ENCODE results near the gene RAP1A. TPM values are rescaled to one million over a fixed set of nuclear protein-coding genes. Genes with fewer than 3 reads are reported as not detected.

Gene RAP1A
- total RNA-seq, 1 experiment from 2014 or later, result 26.7 TPM

DNA sequence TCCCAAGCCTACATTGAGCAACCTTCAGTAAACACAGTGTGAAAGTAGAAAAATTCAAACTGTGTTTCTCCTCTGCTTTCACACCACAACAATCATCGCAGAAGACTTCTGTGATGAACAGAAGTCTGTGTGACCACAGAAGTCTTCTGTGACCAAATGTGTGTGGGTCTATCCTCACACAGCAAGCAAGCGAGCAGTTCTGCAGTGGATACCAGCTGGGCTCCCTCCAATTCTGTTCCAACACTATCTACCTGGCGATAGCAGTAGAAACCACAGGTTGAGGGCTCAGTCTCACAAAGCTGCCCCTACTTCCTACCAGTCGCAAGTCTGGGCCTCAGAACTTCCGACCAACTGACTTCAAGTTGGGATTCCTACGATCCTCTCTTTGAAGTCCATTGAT, 21.0 kb upstream of the RAP1A start:
- Histone ChIP-seq H4K8ac (replicated peaks; ENCODE audit: insufficient read length, low read depth, low read length) (no peak overlapping the region), H4K20me1 (ENCODE audit: control insufficient read depth, insufficient read depth, insufficient read length) (no peaks in the 10 kb centered on the region), H2BK5ac (ENCODE audit: insufficient read length, low read length) (no peak overlapping the region), H3K23me2 (ENCODE audit: insufficient read length, low read depth, low read length, poor library complexity, severe bottlenecking) (no peaks in the 10 kb centered on the region), H3K4me1 (ENCODE audit: insufficient read depth, low read length) (no peaks in the 10 kb centered on the region), H2BK20ac (ENCODE audit: low read depth, low read length, poor library complexity, severe bottlenecking) (no peak overlapping the region), H3K9me3 (ENCODE audit: control insufficient read depth, low read depth, low read length) (no peaks in the 10 kb centered on the region), H3K18ac (ENCODE audit: insufficient read length, low read depth, low read length) (no peak overlapping the region), H2BK15ac (ENCODE audit: low read depth, low read length) (no peak overlapping the region), H3K79me1 (ENCODE audit: insufficient read depth, low read depth, low read length, poor library complexity, severe bottlenecking) (no peaks in the 10 kb centered on the region), H3K56ac (ENCODE audit: insufficient read length, low read depth, low read length) (no peak overlapping the region), H3K23ac (ENCODE audit: insufficient read length, low read depth, low read length) (no peak overlapping the region), H3K4ac (ENCODE audit: low read depth, low read length) (no peak overlapping the region), H4K91ac (ENCODE audit: insufficient read length, low read depth, low read length) (no peak overlapping the region), H3K27ac (ENCODE audit: insufficient read length, low read depth, low read length) (no peak overlapping the region), H3K79me2 (ENCODE audit: insufficient read depth, low read length) (no peaks in the 10 kb centered on the region), H3T11ph (ENCODE audit: low read length) (no peak overlapping the region), H2AK5ac (ENCODE audit: insufficient read length, low read length) (no peak overlapping the region), H2BK12ac (ENCODE audit: insufficient read length, low read depth, low read length) (no peak overlapping the region), H2AFZ (ENCODE audit: low read length) (no peak overlapping the region), H3K27me3 (ENCODE audit: insufficient read depth, low read length) (no peaks in the 10 kb centered on the region), H3K14ac (ENCODE audit: insufficient read depth, low read length) (no peak overlapping the region), H3K4me2 (ENCODE audit: insufficient read depth, insufficient read length, low read length) (no peak overlapping the region), H2BK120ac (ENCODE audit: low read depth, low read length, poor library complexity, severe bottlenecking) (no peak overlapping the region), H3K9ac (ENCODE audit: extremely low read depth, insufficient read length, low read length) (no peak overlapping the region), H4K5ac (ENCODE audit: insufficient read length, low read depth, low read length) (no peak overlapping the region)
- Mint-ChIP-seq H3K27me3 (ENCODE audit: low read depth) (no peaks in the 10 kb centered on the region; the same call in none of the 2 replicates), H3K4me1 (peaks cover 3 to 9% of the 10 kb centered on the region in 2 experiments; a peak in 1 of 4 replicates), H3K4me3 (no peak overlapping the region), H3K27ac (no peak overlapping the region), H3K36me3 (ENCODE audit: insufficient read depth in 1 of 3, low read depth in 3 of 3) (no peaks in the 10 kb centered on the region), H3K9me3 (no peaks in the 10 kb centered on the region; a peak in 1 of 5 replicates)
- TF ChIP-seq, protein P1, sequence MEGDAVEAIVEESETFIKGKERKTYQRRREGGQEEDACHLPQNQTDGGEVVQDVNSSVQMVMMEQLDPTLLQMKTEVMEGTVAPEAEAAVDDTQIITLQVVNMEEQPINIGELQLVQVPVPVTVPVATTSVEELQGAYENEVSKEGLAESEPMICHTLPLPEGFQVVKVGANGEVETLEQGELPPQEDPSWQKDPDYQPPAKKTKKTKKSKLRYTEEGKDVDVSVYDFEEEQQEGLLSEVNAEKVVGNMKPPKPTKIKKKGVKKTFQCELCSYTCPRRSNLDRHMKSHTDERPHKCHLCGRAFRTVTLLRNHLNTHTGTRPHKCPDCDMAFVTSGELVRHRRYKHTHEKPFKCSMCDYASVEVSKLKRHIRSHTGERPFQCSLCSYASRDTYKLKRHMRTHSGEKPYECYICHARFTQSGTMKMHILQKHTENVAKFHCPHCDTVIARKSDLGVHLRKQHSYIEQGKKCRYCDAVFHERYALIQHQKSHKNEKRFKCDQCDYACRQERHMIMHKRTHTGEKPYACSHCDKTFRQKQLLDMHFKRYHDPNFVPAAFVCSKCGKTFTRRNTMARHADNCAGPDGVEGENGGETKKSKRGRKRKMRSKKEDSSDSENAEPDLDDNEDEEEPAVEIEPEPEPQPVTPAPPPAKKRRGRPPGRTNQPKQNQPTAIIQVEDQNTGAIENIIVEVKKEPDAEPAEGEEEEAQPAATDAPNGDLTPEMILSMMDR (conservative IDR thresholded peaks at IDR 0.05), result no peak
- no CpG with 5 or more reads among the region's 6 CpGs for WGBS (ENCODE audit: extremely low coverage, insufficient read length, low lambda C conversion rate)
- no peak for DNase-seq
